DOHH2 (cell line): ENCODE data around the gene LRRC46.

ENCODE experiments used
- EZH2phosphoT487 ChIP-seq: fragments of 200-600 bp; sonication (generic); IDR thresholded peaks from 2 replicates; pipeline ENCODE4 v1.6.1; 2017; ENCODE audit warnings: borderline replicate concordance, mild to moderate bottlenecking, antibody characterized with exemption, low read length, moderate library complexity, mixed read lengths
- TF ChIP-seq, protein P1 (sequence below): fragments of 200-600 bp; sonication (generic); IDR thresholded peaks from one replicate; pipeline ENCODE4 v1.5.1; 2014; ENCODE audit warnings: antibody characterized with exemption, mild to moderate bottlenecking, low read depth, low read length; ENCODE audit not compliant: poor library complexity, severe bottlenecking

DNA sequence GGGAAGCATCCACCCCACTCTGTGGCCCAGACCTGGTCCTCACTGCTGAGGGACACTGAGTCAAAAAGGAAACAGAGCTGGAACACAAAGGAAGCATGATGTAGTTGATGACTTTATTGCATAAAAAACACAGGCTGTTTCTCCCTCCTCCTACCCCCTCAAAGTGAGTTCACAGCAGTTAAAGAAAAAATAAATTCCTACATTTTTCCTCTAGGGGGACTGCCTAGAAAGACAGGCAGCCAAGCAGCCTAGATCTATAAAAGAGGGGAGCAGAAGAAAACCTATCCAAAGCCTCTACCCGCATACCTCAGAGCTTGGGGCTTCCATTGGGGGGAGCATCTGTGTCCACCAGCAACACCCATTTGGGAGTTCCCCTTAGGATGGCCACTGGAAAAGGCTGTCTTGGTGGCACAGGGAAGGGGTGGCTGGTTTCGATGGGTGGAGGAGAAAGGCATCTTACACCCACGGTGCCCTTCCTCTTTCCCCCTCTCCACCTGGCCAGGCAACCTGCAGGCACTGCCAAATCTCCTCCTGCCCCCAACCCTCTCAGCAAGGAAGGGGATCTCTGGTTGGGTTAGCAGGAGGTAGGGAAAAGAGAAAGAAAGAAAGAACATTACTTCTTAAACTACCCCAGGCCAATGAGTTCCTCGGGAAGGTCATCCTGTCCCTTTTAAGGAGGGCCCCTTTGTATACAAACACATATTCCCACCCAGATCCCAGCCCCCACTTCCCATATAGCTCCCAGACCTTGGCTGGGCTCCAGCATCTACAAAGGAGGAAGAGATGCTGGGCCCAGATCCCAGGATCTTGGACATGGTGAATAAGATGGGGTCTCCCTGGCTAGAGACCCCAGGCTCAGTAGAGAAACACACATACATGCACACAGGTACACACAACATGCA lies 13.6 kb downstream of the LRRC46 start:
- TF ChIP-seq, protein P1, sequence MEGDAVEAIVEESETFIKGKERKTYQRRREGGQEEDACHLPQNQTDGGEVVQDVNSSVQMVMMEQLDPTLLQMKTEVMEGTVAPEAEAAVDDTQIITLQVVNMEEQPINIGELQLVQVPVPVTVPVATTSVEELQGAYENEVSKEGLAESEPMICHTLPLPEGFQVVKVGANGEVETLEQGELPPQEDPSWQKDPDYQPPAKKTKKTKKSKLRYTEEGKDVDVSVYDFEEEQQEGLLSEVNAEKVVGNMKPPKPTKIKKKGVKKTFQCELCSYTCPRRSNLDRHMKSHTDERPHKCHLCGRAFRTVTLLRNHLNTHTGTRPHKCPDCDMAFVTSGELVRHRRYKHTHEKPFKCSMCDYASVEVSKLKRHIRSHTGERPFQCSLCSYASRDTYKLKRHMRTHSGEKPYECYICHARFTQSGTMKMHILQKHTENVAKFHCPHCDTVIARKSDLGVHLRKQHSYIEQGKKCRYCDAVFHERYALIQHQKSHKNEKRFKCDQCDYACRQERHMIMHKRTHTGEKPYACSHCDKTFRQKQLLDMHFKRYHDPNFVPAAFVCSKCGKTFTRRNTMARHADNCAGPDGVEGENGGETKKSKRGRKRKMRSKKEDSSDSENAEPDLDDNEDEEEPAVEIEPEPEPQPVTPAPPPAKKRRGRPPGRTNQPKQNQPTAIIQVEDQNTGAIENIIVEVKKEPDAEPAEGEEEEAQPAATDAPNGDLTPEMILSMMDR = peak; percentile 58
- no peak for TF ChIP-seq EZH2phosphoT487
